SK-N-SH (cell line): Measurements from ENCODE around the gene ADNP2. TPM values are rescaled to one million over a fixed set of nuclear protein-coding genes. Genes with fewer than 3 reads are reported as not detected.

ENCODE experiments used
- CTCF ChIA-PET: fragments of 300-600, 350-600 bp; formaldehyde crosslinking; extraction: SDS; loops from one replicate; lab custom pipeline; 2021; lab: Yijun Ruan, JAX
- POLR2A ChIA-PET: fragments of 350-600 bp; sonication (Branson Sonifier 250); formaldehyde crosslinking; extraction: SDS; loops from one replicate; lab custom pipeline; 2020; ENCODE audit warnings: antibody characterized with exemption, inconsistent platforms; lab: Yijun Ruan, JAX
- DNase-seq: peaks from one replicate; pipeline ENCODE4 v3.0.0; 2012
- H2AFZ ChIP-seq: fragments of 200-600 bp; sonication (generic); 2 replicates; pipeline ENCODE4 v1.8.1; 2016; ENCODE audit warnings: antibody characterized with exemption, mild to moderate bottlenecking, low read depth
- H3F3A ChIP-seq: fragments of 200-600 bp; sonication (generic); replicated peaks from 2 replicates; pipeline ENCODE3; 2016; ENCODE audit warnings: antibody characterized with exemption, mild to moderate bottlenecking; ENCODE audit not compliant: insufficient read depth
- H3K27ac ChIP-seq, 2 experiments: fragments of 200-500 bp in 1 of 2; fragments of 200-600 bp in 1 of 2; sonication (Bioruptor generic) in 1 of 2; sonication (generic), shearing (Covaris generic) in 1 of 2; 2 replicates each; pipeline versions ENCODE4 v1.5.1 to v1.6.1; 2014 to 2016; ENCODE audit warnings: low read depth in 2 of 2, inconsistent platforms in 1 of 2, low read length in 1 of 2, mild to moderate bottlenecking in 1 of 2, mixed read lengths in 1 of 2
- H3K27me3 ChIP-seq: fragments of 200-600 bp; sonication (generic), shearing (Covaris generic); 2 replicates; pipeline ENCODE4 v1.6.1; 2016; ENCODE audit warnings: mixed run types; ENCODE audit not compliant: insufficient read depth
- H3K36me3 ChIP-seq, 2 experiments: fragments of 200-500 bp in 1 of 2; fragments of 200-600 bp in 1 of 2; sonication (Bioruptor generic) in 1 of 2; sonication (generic) in 1 of 2; replicated peaks in 1 of 2; 2 replicates each; pipeline versions ENCODE3 to v1.5.1; 2014 to 2016; ENCODE audit warnings: low read length in 1 of 2, mild to moderate bottlenecking in 1 of 2; ENCODE audit not compliant: insufficient read depth in 2 of 2, control insufficient read depth in 1 of 2
- H3K4me1 ChIP-seq, 2 experiments: fragments of 200-500 bp in 1 of 2; fragments of 200-600 bp in 1 of 2; sonication (Bioruptor generic) in 1 of 2; sonication (generic), shearing (Covaris generic) in 1 of 2; 2 replicates each; pipeline versions ENCODE4 v1.5.1 to v1.6.1; 2014 to 2016; ENCODE audit warnings: low read depth in 1 of 2, low read length in 1 of 2, mixed run types in 1 of 2; ENCODE audit not compliant: insufficient read depth in 2 of 2, control insufficient read depth in 1 of 2
- H3K4me2 ChIP-seq: fragments of 200-600 bp; sonication (generic), shearing (Covaris generic); 2 replicates; pipeline ENCODE4 v1.6.1; 2017; ENCODE audit warnings: mixed run types
- H3K4me3 ChIP-seq, 2 experiments: fragments of 200-500 bp in 1 of 2; fragments of 200-600 bp in 1 of 2; sonication (Bioruptor generic) in 1 of 2; sonication (generic), shearing (Covaris generic) in 1 of 2; 2 replicates each; pipeline versions ENCODE4 v1.5.1 to v1.8.1; 2014 to 2016; ENCODE audit warnings: low read depth in 2 of 2, inconsistent platforms in 1 of 2, low read length in 1 of 2, mild to moderate bottlenecking in 1 of 2, mixed read lengths in 1 of 2, moderate library complexity in 1 of 2
- H3K79me2 ChIP-seq: fragments of 200-600 bp; sonication (generic); 2 replicates; pipeline ENCODE4 v1.8.1; 2017; ENCODE audit warnings: mild to moderate bottlenecking; ENCODE audit not compliant: insufficient read depth
- H3K9ac ChIP-seq: fragments of 200-600 bp; sonication (generic); 2 replicates; pipeline ENCODE4 v1.6.1; 2017; ENCODE audit warnings: mixed run types
- H3K9me2 ChIP-seq: fragments of 200-600 bp; sonication (generic); 2 replicates; pipeline ENCODE4 v1.6.1; 2017; ENCODE audit warnings: mixed run types
- H3K9me3 ChIP-seq: fragments of 200-600 bp; sonication (generic); 2 replicates; pipeline ENCODE4 v1.6.1; 2017; ENCODE audit warnings: mixed run types, mild to moderate bottlenecking, moderate library complexity
- H4K20me1 ChIP-seq: fragments of 200-600 bp; sonication (generic); 2 replicates; pipeline ENCODE4 v1.6.1; 2017; ENCODE audit warnings: mild to moderate bottlenecking, mixed run types; ENCODE audit not compliant: insufficient read depth
- CHD2 ChIP-seq: fragments of 150-350 bp; IDR thresholded peaks from 2 replicates; pipeline ENCODE4 v1.6.1; 2018; ENCODE audit warnings: low read length; ENCODE audit not compliant: partially characterized antibody
- EP300 ChIP-seq, 2 experiments: IDR thresholded peaks; 2 replicates each; pipeline versions ENCODE4 v1.4.0 to v1.6.1; 2012; ENCODE audit warnings: borderline replicate concordance in 1 of 2, low read depth in 1 of 2, low read length in 1 of 2
- FOSL2 ChIP-seq: IDR thresholded peaks from 2 replicates; pipeline ENCODE4 v1.4.0; 2012; ENCODE audit warnings: low read depth, mild to moderate bottlenecking, moderate library complexity, borderline replicate concordance
- FOXJ3 ChIP-seq: sonication (generic); formaldehyde crosslinking; IDR thresholded peaks from 2 replicates; pipeline ENCODE4 v1.5.1; 2020; ENCODE audit warnings: mild to moderate bottlenecking, missing genetic modification reagents
- FOXM1 ChIP-seq: IDR thresholded peaks from 2 replicates; pipeline ENCODE4 v1.4.0; 2012; ENCODE audit warnings: low read depth, mild to moderate bottlenecking
- GABPA ChIP-seq: IDR thresholded peaks from 2 replicates; pipeline ENCODE4 v1.4.0; 2012; ENCODE audit warnings: low read depth, mild to moderate bottlenecking
- MAX ChIP-seq: IDR thresholded peaks from 2 replicates; pipeline ENCODE4 v1.4.0; 2012; ENCODE audit warnings: low read depth
- MEF2A ChIP-seq: IDR thresholded peaks from 2 replicates; pipeline ENCODE4 v1.4.0; 2012; ENCODE audit warnings: low read depth, borderline replicate concordance
- MXI1 ChIP-seq: IDR thresholded peaks from 2 replicates; pipeline ENCODE4 v1.6.1; 2012; ENCODE audit warnings: mild to moderate bottlenecking, low read depth, low read length, improper control_type of control experiment
- NFIC ChIP-seq: IDR thresholded peaks from 2 replicates; pipeline ENCODE4 v1.4.0; 2012; ENCODE audit warnings: borderline replicate concordance
- NRF1 ChIP-seq: IDR thresholded peaks from 2 replicates; pipeline ENCODE4 v1.6.1; 2012; ENCODE audit warnings: low read depth, mild to moderate bottlenecking, low read length
- POLR2AphosphoS5 ChIP-seq: IDR thresholded peaks from 2 replicates; pipeline ENCODE4 v1.6.1; 2012; ENCODE audit warnings: low read depth, low read length
- TAF1 ChIP-seq: IDR thresholded peaks from 2 replicates; pipeline ENCODE4 v1.6.1; 2012; ENCODE audit warnings: low read depth, mild to moderate bottlenecking, low read length, moderate library complexity, borderline replicate concordance
- WGBS: methylation state at CpG from one replicate; pipeline ENCODE4 v1.1.6; 2017; ENCODE audit warnings: low lambda C conversion rate; 5-methylcytosine and 5-hydroxymethylcytosine counted together
- polyA plus RNA-seq, 3 experiments: library from polyadenylated mRNA; depleted of rRNA; stranded (reverse); fragments of >200 nt; gene quantifications; 2 replicates each; pipeline ENCODE4 v1.2.3, GENCODE V29; 2012
- TF ChIP-seq, protein P1 (sequence below): fragments of 150-350 bp; IDR thresholded peaks from 2 replicates; pipeline ENCODE4 v1.6.1; 2016; ENCODE audit warnings: mild to moderate bottlenecking, low read depth, low read length
- TF ChIP-seq, protein P2 (sequence below): fragments of 150-350 bp; IDR thresholded peaks from 2 replicates; pipeline ENCODE4 v1.6.1; 2017; ENCODE audit warnings: antibody characterized with exemption, low read length, low read depth, borderline replicate concordance
- TF ChIP-seq, protein P3 (sequence below): IDR thresholded peaks from 2 replicates; pipeline ENCODE4; 2012

ADNP2 gene
- polyA plus RNA-seq, 1 of the 3 experiments (the other 2 are of a cell fraction) = 4.3 TPM

- Histone ChIP-seq H3F3A (no peaks in the 10 kb centered on the region), H3K4me2 (no peak overlapping the region), H3K36me3 (peaks cover 53 to 76% of the 10 kb centered on the region in 2 experiments), H3K4me3 (no peak overlapping the region), H3K9me3 (no peaks in the 10 kb centered on the region), H3K27ac (no peak overlapping the region; a peak in 1 of 4 replicates), H3K27me3 (no peaks in the 10 kb centered on the region), H3K4me1 (peaks cover 1 to 12% of the 10 kb centered on the region in 2 experiments; a peak in 1 of 4 replicates), H3K9me2 (no peaks in the 10 kb centered on the region), H2AFZ (no peak overlapping the region), H4K20me1 (peaks cover 5% of the 10 kb centered on the region; the same call in 1 of the 2 replicates), H3K79me2 (peaks cover 33% of the 10 kb centered on the region), H3K9ac (no peak overlapping the region)
- CTCF ChIA-PET = no interaction called here
- TF ChIP-seq MXI1 = no peak
- TF ChIP-seq, protein P1, sequence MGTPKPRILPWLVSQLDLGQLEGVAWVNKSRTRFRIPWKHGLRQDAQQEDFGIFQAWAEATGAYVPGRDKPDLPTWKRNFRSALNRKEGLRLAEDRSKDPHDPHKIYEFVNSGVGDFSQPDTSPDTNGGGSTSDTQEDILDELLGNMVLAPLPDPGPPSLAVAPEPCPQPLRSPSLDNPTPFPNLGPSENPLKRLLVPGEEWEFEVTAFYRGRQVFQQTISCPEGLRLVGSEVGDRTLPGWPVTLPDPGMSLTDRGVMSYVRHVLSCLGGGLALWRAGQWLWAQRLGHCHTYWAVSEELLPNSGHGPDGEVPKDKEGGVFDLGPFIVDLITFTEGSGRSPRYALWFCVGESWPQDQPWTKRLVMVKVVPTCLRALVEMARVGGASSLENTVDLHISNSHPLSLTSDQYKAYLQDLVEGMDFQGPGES = no peak
- no peak for TF ChIP-seq POLR2AphosphoS5
- no peak for TF ChIP-seq NFIC
- TF ChIP-seq TAF1 = no peak
- TF ChIP-seq CHD2 = no peak
- no peak for TF ChIP-seq MAX
- no peak for TF ChIP-seq EP300 (IDR thresholded peaks at IDR 0.05; ENCODE audit: borderline replicate concordance in 1 of 2, low read depth in 1 of 2, low read length in 1 of 2)
- TF ChIP-seq MEF2A = no peak
- no peak for TF ChIP-seq FOSL2
- TF ChIP-seq FOXM1 = no peak
- TF ChIP-seq GABPA = no peak
- no peak for TF ChIP-seq NRF1
- TF ChIP-seq, protein P2, sequence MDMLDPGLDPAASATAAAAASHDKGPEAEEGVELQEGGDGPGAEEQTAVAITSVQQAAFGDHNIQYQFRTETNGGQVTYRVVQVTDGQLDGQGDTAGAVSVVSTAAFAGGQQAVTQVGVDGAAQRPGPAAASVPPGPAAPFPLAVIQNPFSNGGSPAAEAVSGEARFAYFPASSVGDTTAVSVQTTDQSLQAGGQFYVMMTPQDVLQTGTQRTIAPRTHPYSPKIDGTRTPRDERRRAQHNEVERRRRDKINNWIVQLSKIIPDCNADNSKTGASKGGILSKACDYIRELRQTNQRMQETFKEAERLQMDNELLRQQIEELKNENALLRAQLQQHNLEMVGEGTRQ = no peak
- TF ChIP-seq, protein P3, sequence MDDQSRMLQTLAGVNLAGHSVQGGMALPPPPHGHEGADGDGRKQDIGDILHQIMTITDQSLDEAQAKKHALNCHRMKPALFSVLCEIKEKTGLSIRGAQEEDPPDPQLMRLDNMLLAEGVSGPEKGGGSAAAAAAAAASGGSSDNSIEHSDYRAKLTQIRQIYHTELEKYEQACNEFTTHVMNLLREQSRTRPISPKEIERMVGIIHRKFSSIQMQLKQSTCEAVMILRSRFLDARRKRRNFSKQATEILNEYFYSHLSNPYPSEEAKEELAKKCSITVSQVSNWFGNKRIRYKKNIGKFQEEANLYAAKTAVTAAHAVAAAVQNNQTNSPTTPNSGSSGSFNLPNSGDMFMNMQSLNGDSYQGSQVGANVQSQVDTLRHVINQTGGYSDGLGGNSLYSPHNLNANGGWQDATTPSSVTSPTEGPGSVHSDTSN = no peak
- no peak for TF ChIP-seq FOXJ3 (CRISPR knock-in tag)
- WGBS = over 99% methylated on average over 12 of the region's 14 CpGs
- DNase-seq = no peak
- POLR2A ChIA-PET = no interaction called here
Observed at GRCh38 chr18:80137137-80137536, 28.1 kb downstream of the ADNP2 start.
